Measurements from ENCODE around the gene LPGAT1. TPM values are rescaled to one million over a fixed set of nuclear protein-coding genes. Genes with fewer than 3 reads are reported as not detected.

Gene LPGAT1
- polyA plus RNA-seq, 1 experiment, result 16.5 TPM

- POLR2A ChIA-PET, result no interaction called here
- H3K27me3 ChIP-seq (ENCODE audit: control insufficient read depth, insufficient read depth, low read length), result no peaks in the 10 kb centered on the region
- CTCF ChIA-PET, result interaction anchor here (2.0 kb wide), 1 partner anchor 85 kb away, joined by 8 read pairs; no protein-coding TSS in a partner anchor
- H3K4me3 ChIP-seq (ENCODE audit: low read depth, low read length), result no peak overlapping the region
- no peaks in the 10 kb centered on the region for H3K9me3 ChIP-seq (ENCODE audit: control insufficient read depth, insufficient read depth, low read length)
- no peak for TF ChIP-seq CTCF (IDR thresholded peaks at IDR 0.05; ENCODE audit: low read depth, low read length)
- H3K27ac ChIP-seq (ENCODE audit: low read depth, low read length), result no peak overlapping the region
- DNase-seq (ENCODE audit: low read depth, low spot score), result no peak
Observed at GRCh38 chr1:211783266-211783665, 47.3 kb downstream of the LPGAT1 start.

DNA sequence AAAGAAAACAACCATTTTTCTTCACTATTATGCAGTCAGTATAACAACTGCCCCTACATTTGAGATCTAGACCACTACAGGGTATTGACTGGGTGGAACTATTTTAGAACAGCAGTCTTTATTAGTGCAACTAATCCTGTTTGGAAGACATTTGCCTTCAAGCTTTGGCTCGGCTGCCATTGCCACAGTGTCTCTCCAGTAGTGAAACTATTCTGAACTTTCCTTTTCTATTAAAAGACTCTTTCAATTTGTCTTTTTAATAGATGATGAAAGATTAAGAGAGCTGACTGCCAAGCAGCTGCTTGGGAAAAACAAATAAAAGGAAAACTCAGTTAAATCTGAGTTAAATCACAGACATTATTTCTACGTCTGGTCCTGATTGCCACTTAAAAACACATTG lies 49.3 kb downstream of the LPGAT1 start:
- Histone ChIP-seq H3K27ac (ENCODE audit: low read depth, low read length) (no peak overlapping the region), H3K9me3 (ENCODE audit: control insufficient read depth, insufficient read depth, low read length) (no peaks in the 10 kb centered on the region), H3K27me3 (ENCODE audit: control insufficient read depth, insufficient read depth, low read length) (no peaks in the 10 kb centered on the region), H3K4me3 (ENCODE audit: low read depth, low read length) (no peak overlapping the region)
- ChIA-PET POLR2A (no interaction called here), CTCF (interaction anchor here (0.5 to 1.9 kb wide), 2 partner anchors 83 to 1454 kb away, joined by 6 to 8 read pairs; no protein-coding TSS in a partner anchor)
- DNase-seq (ENCODE audit: low read depth, low spot score), result no peak
- no peak for TF ChIP-seq CTCF (IDR thresholded peaks at IDR 0.05; ENCODE audit: low read depth, low read length)

- no peak for TF ChIP-seq CTCF (IDR thresholded peaks at IDR 0.05; ENCODE audit: low read depth, low read length)
- ChIA-PET CTCF (interaction anchor here (1.4 kb wide), 1 partner anchor 260 kb away, joined by 5 read pairs; the partner anchor contains the start of genes DTL and INTS7), POLR2A (no interaction called here)
- Histone ChIP-seq H3K27me3 (ENCODE audit: control insufficient read depth, insufficient read depth, low read length) (no peaks in the 10 kb centered on the region), H3K4me3 (ENCODE audit: low read depth, low read length) (no peak overlapping the region), H3K9me3 (ENCODE audit: control insufficient read depth, insufficient read depth, low read length) (no peaks in the 10 kb centered on the region), H3K27ac (ENCODE audit: low read depth, low read length) (no peak overlapping the region)
- DNase-seq (ENCODE audit: low read depth, low spot score), result no peak
Observed at GRCh38 chr1:211775170-211775569, 55.4 kb downstream of the LPGAT1 start.

- no peak for DNase-seq (ENCODE audit: low read depth, low spot score)
- no peaks in the 10 kb centered on the region for H3K27me3 ChIP-seq (ENCODE audit: control insufficient read depth, insufficient read depth, low read length)
- CTCF ChIA-PET, result interaction anchor here (0.6 to 0.7 kb wide), 3 partner anchors 20 to 1409 kb away, joined by 3 to 5 read pairs (median 4); no protein-coding TSS in a partner anchor
- no peak overlapping the region for H3K27ac ChIP-seq (ENCODE audit: low read depth, low read length)
- POLR2A ChIA-PET, result no interaction called here
- no peak overlapping the region for H3K4me3 ChIP-seq (ENCODE audit: low read depth, low read length)
- no peaks in the 10 kb centered on the region for H3K9me3 ChIP-seq (ENCODE audit: control insufficient read depth, insufficient read depth, low read length)
- no peak for TF ChIP-seq CTCF (IDR thresholded peaks at IDR 0.05; ENCODE audit: low read depth, low read length)
Observed at GRCh38 chr1:211764701-211765100, 65.9 kb downstream of the LPGAT1 start.

DNA sequence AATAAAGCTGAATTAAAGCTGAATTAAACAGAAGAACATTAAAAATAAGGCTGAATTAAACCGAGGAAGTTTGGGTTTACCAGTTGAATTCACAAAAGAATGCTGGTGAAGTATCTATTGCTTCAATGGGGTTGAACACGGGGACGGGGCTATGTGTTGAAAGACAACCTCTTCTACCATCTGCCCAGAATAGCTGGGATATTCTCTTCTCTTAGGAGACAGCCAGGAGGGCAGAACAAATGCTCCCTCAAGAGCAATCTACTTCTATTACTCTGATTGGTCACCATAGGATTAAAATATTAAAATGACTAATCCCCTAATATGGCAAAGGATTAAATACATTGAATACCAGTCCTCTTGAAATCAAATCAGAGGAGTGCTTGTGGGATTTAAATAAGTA lies 68.4 kb downstream of the LPGAT1 start:
- no peaks in the 10 kb centered on the region for H3K9me3 ChIP-seq (ENCODE audit: control insufficient read depth, insufficient read depth, low read length)
- no peak overlapping the region for H3K4me3 ChIP-seq (ENCODE audit: low read depth, low read length)
- DNase-seq (ENCODE audit: low read depth, low spot score), result no peak
- no peak overlapping the region for H3K27ac ChIP-seq (ENCODE audit: low read depth, low read length)
- ChIA-PET POLR2A (no interaction called here), CTCF (interaction anchor here (0.9 to 1.5 kb wide), 3 partner anchors 64 to 273 kb away, joined by 3 to 4 read pairs (median 3); partner anchors contain the start of genes DTL and INTS7)
- H3K27me3 ChIP-seq (ENCODE audit: control insufficient read depth, insufficient read depth, low read length), result no peaks in the 10 kb centered on the region
- TF ChIP-seq CTCF (IDR thresholded peaks at IDR 0.05; ENCODE audit: low read depth, low read length), result no peak
